SKM-1 treated with dmso at 0.1 percent for 144 hours (cell line): Measurements from ENCODE around the gene GALNTL6.

Experiments used
- DNase-seq: peaks from one replicate; lab custom pipeline; 2025; ENCODE audit not compliant: unreplicated experiment; lab: John Stamatoyannopoulos, UW

Gene GALNTL6

DNA sequence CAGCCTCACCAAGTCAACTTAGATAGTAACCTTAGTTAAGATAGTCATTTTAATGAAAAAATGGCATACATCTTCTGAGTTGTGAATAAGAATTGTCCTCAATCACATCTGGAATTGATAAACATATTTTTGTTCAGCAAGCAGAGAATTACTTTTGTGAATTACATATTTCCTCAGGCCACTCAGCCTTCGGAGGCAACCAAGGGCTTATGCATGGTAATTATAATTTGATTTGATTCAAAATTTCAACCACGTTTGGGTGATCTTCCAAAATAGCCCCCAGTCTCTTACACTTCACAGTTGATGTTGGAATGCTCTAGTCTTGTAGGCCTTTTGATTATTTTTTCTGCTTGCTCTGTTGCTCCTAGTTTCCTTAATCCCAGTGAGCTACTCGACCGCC, 63.4 kb downstream of the GALNTL6 start:
- no peak for DNase-seq

DNA sequence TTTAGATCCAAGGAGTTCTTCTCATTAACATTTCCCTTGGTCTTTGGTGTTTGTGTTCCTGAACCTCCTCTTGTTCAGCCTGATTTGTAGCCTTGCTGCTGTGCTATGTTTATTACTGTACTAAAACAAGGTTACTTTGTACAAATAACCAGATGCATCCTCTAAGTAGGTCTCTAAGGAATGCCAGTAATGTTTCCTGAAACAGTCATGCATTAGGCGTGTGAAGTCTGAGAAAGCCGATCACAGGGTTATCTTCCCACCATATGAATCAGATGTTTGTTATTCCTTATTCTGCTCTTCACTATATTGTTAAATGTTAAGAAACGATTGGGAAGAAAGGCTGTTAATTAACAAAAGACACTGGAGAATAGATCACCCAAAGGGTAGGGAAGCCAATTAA, 66.9 kb downstream of the GALNTL6 start:
- DNase-seq, result no peak

DNA sequence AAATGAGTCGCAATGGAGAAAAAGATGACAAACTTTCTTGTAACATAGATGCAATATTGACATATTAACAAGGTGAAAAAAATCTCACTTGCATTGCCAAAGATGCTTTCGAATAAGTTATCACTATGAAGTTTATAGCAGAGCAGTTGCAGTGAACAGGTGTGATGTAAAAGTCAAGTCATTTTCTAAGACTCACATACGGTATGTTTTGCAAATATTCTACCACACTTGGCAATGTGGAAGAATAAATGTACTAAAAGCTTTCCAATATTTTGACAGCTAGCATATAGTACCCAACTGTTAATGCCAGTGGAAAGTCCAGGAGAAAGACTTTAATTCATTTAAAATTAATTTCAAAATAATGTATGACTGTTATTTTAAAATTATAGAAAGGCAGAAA, 76.5 kb downstream of the GALNTL6 start:
- no peak for DNase-seq

DNA sequence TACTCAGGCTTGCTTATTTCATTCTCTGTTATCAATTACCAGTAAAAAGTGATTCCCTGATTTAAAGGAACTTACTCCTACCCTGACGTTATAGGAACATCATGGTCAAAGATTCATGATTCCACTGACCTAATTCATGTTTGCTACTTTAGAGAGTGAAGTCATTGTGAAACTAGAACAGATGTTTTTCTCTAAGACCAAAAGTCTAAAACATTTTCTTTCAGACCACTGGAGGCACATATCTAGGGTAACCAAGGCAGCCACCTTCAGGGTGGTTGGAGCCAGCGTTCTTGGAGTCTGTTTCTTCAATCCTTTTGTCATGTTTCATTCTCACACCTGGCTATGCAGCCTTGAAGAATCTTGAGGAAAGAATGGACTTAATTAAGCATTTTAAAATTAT, 77.8 kb downstream of the GALNTL6 start:
- no peak for DNase-seq

DNA sequence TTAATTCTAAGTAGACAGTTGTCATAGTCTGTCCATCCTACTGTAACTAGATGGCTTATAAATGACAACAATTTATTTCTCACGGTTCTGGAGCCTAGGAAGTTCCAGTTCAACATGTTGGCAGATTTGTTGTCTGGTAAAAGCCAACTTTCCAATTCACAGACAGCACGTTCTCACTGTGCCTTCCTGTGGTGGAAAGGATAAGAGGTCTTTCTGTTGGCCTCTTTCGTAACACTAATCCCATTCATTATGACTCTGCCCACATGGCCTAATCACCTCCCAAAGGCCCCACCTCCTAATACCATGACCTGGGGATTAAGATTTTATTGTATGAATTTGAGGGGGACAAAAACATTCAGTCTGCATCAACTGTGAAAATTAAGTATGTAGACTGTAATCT, 83.2 kb downstream of the GALNTL6 start:
- DNase-seq, result no peak

DNA sequence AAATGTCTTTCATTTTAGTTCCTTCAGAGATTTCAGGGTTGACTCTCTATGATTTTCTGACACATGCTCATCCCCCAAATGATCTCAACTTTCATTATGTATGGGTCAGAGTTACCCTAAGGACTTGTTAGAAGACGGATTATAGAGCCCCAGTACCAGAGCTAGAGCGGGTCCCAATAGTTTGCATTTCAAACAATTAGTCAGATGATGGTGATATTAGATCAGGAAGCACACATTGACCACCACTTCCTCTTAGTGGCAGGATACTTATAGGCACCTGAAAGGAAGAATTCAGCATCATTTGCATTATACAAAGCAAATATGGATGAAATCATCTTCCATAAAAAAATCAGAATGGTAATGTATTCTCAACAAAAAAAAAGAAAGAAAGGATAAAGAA, 106.1 kb downstream of the GALNTL6 start:
- DNase-seq, result no peak

DNA sequence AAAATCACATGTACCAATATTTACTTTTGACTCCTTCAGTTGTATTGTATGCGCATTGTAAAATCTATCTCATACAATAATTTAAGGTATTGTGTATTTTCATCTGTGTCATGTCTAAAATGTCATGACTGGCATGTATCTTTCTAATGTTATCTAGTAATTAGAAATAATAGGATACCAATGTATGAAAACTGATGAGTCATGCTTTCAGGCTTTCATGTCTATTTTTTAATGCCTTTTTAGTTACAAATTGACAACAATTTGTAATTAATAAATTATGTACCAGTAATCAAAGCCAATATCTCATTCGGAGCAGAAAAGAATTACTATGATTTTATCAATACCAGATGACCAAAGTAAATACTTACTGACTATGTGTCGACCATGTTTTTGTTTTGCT, 107.7 kb downstream of the GALNTL6 start:
- no peak for DNase-seq

DNA sequence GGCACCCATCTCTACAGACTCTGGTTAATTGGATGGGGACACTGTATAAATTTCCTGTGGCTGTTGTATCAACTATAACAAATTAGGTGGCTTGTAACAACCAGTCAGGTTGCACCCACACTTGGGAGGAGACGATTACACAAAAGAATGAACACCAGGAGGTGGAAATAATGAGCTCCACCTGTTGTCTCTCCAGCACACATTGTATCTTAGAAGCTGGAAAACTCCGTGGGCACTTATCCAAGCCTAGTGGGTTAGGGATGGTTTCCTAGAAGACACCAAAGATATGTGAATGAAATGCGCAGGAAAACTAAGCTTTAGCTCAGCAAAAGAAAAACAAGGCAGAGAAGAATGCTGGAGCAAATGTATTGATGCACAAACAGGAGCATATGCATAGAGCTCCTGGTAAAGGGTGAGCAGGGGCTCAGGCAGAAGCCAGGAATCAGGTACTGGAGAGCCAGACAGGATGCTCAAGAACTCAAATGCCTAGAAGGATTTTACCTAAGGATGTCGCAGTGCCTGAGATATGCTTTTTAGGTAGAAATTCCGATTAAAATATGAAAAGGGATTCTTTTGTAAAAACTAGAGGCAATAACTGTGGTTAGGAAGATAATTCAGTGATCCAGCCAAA, 111.7 kb downstream of the GALNTL6 start:
- DNase-seq, result no peak

DNA sequence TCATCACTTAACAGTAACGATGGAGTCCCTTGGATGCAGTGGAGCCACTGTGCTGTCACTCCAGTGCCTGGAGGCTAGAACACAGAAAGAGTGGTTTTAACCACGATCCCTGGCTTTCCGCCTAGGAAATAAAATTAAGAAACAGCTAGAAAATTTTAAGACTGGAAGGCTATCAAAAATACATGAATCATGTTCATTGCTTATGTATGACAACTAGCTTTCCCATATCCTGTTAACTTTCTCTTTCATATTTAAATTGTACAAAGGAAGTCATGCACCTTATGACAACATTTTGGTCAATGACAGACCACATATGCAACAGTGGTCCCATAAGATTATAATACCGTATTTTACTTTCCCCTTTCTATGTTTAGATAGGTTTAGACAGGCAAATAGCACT, 115.1 kb downstream of the GALNTL6 start:
- no peak for DNase-seq

DNA sequence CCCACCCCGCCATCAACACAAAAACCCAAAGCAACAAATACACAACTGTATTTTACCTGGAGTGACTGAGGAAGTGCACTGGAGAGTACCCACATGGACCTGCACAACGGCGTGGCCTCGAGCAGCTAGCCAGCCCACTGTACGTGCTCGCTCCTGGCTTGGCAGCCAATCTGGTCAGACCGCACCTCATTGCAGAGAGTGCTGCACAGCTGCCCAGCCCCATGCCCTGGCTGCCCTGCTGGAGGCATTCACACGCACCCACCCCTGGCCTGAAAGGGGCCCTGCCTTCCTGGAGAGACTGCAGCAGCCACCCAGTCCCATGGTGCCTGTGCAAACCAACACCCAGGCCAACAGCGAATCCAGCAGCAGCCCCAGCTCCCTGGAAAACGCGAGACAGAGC, 116.3 kb downstream of the GALNTL6 start:
- no peak for DNase-seq

DNA sequence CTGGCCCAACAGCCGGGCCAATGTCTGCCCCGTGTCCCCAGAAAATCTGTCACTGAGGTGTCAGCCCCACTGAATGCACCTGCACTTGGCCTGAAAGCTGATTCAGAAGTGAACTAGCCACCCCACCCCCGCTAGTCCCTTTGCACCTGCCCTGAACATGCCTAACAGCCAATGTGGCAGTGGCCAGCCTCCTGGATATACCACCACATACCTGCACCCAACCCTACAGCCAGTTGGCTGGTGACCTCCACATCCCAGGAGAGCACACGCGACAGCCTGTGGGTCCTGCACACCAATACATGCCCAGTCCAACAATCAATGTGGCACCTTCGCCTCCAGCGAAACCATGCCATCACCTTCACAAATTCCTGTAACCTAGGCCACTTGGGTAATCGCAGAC, 116.7 kb downstream of the GALNTL6 start:
- DNase-seq, result no peak

DNA sequence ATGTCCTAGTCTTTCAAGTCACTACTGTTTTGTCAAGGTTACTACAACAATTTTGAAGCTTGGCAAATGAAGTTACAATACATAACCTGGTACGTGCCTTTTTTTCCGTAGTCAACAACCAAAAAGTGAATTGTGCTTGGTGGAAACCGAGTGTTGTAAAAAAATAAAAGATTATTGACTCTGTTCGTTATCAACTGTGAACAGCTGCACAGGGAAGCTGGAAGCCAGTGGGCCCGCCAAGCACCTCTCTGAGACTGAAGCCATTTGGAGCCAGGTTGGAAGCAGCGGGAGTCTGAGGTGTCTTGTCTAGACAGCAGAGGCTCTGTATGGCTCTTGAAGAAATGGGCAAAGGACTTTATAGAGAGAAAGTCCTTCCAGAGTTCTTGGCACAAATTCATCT, 119.0 kb downstream of the GALNTL6 start:
- DNase-seq, result no peak

DNA sequence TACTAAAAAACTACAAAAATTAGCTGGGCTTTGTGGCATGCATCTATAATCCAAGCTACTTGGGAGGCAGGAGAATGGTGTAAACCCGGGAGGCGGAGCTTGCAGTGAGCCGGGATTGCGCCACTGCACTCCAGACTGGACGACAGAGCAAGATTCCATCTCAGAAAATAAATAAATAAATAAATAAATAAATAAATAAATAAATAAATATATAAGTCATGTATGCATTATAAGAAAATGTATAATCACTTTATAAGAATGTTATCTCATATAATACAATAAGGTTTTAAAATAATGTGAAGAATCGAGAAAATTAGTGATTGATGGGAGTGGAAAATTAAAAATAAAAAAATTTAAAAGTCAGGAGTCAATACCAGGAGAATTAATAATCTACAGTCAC, 127.5 kb downstream of the GALNTL6 start:
- no peak for DNase-seq

DNA sequence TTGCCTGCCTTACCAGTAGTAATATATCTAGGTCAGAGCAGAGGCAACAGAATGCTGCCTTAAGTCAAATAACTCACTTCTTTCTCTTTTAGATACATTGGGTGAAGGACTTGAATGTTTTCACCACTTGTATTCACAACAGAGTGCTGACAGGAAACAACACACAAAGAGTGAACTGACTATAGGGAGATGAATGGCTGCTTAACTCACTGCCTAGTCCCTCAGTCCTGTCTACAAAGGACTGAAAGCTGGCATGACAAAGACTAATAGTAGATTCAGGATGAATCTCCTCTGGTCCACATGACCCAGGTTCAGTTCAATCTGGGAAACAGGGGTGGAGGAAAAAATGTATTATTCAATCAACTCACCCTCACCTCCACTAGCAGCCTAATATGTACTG, 134.2 kb downstream of the GALNTL6 start:
- DNase-seq, result no peak

DNA sequence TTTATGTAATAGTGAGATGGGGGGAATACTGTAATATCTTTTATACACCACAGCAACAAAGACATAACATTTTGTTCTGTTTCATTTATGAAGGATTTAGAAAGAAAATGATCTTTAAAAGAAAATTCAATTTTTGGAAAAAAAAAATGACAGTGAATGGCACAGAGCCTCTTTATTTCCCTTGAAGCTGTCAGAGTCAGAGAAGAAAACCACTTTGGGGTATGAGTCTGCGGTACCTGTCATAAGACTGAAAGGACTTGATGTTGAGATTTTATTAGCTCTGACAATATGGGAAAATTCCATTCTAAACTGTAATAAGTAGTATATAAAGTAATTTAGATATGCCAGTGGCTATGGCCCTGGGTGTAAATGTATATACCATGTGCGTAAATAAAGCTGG, 134.8 kb downstream of the GALNTL6 start:
- no peak for DNase-seq

DNA sequence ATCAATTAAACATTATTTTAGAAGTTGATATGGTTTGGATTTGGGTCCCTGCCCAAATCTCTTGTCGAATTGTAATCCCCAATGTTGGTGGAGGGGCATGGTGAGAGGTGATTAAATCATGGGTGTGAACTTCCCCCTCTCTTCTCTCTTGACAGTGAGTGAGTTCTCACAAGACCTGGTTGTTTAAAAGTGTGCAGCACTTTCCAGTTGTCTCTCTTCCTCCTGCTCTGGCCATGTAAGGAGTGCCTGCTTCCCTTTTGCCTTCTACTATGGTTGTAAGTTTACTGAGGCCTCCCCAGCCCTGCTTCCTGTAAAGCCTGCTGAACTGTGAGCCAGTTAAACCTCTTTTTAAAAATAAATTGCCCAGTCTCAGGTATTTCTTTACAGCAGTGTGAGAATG, 141.4 kb downstream of the GALNTL6 start:
- peak; percentile 55 for DNase-seq

DNA sequence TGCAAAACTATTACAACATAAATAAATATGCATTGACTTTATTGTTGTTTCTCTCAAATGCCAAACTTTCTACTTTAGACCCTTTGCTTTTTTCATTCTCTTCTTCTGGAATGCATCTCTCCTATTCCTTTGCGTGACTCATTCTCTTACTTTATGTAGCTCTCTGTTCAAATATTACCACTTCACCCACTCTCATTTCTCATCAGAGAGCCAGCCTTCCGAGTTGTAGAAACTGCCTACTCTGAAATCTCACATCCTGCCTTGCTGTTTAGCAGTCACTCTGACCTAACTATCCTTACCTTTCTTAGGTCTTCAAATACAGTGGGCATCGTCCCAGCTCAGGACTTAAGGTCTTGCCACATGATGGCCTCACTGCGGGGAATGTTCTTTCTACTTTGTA, 143.5 kb downstream of the GALNTL6 start:
- DNase-seq, result no peak

DNA sequence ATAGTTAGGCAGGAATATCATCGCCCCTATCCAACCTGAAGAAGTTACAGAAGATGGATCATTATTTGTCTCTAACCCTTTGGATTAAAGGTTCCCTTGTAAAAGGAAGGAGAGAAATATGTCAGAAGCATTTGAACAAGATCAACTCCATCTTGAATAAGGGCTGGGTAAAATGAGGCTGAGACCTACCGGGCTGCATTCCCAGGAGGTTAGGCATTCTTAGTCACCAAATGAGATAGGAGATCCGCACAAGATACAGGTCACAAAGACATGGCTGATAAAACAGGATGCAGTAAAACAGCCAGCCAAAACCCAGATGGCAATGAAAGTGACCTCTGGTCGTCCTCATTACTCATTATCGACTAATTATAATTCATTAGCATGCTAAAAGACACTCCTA, 148.9 kb downstream of the GALNTL6 start:
- no peak for DNase-seq

DNA sequence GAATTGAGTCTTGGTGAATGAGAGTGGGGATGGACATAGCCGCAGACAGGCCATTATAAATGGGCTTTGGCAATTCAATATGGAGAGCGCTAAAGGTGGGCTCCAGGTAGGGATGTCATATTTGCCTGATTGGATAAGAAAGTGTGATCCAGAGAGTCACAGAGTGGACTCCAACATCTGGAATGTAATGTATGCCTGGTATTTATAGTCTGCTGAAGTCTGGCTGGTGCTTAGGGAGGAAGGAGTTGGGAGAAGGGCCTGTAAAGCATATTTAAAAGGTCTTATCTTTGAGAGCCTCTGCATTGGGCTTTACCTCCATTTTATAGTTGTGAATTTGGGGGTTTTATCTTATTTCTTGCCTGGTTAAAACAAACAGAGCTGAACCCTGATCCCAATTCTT, 153.2 kb downstream of the GALNTL6 start:
- DNase-seq, result no peak

DNA sequence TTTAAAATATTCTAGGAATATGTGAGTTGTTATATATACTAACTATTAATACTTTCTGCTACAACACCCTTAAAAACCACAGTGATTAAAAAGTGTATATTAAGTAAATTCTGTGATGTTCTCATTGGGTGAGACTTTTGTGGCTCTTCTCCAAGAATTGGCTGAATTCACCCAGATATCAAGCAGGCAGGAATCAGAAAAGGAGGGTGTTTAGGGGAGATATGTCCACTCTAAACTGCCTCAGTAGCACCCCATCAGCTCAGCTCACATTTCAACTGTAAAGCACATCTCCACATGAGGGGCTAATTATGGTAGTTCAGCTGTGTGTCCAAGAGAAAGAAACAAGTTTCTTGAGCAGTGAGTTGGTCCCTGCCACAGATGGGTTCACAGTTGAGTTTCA, 165.0 kb downstream of the GALNTL6 start:
- DNase-seq, result no peak

DNA sequence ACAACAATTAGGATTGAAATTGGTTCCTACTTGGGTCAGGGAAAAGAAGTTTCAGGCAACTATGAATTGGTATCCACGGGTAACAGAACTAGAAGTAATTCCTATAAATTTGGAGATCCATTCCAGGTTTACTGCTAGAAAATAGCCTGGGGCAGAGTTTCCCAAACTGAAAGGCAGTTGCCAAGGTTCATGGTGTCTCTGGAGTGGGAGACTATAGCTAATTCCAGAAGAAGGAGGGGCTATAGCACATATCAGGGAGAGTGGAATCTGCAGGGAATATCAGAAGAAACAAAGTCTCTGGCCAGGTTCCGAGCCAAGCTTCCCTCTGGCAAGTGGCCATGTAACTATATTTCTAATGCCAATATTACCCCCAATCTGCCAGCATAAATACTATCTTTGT, 166.3 kb downstream of the GALNTL6 start:
- no peak for DNase-seq

DNA sequence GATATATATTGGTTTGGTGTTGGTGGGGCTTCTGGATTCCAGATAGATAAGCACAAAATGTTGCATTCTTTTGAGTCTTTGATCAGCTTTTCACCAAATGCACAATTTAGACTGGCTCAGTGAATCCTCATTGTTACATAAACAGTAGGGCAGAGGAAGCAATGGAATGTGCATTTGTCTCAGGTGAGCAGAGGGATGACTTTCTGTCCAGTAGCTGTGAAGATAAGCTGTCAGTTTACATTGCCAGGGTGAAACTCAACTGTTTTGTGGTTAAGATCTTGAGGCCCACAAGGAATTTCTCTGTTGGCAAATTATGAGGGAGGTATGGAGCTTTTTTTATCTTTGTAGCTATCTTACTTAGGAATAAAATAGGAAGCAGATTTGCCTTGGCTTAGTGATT, 168.0 kb downstream of the GALNTL6 start:
- no peak for DNase-seq

DNA sequence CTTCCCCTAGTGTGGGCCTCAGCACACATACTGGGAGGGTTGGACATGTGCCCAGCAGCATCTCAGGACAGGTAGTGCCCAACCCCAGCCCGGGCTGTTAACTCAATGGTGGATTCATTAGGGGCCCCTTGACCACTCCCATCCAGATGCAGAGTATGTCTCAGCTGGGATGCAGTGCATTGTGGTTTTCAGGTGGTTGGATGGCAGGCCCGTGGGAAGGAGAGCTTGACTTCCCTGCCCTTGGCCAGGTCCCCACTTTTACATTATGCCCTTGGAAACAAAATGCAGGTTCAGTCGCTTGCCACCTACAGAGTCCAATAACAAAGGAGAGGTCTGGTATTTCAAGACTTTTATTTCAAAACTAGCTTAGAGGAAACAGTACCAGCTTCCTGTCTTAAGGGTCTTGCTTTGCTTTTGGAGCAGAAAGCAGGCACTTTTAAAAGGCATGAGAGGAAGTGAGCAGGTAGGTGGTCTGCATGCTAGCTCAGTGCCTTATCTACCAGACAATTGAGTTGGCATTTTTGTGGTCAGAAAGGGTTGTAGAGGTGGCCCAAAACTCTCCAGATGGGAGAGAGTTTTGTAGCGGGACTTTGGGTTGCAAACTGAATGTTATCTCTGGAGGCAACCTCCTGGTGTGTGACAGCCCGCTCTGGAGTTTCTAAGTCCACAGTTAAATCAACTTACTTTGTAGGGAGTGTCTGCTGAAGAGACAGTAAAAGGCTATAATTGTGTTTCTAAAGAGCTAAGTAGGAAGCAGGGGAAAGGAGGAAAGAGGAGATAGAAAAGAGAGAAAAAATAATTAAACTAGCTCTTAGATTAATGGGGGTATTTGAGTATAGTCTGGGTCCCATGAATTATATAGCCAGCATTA, 171.0 kb downstream of the GALNTL6 start:
- DNase-seq, result no peak
